HepG2 (cell line): Measurements from ENCODE around the gene MARK2. TPM values are rescaled to one million over a fixed set of nuclear protein-coding genes. Genes with fewer than 3 reads are reported as not detected.

ENCODE experiments used
- ATAD3A ChIP-seq: sonication (generic); formaldehyde crosslinking; IDR thresholded peaks from 2 replicates; pipeline ENCODE4 v1.4.0; 2020; ENCODE audit warnings: missing genetic modification reagents
- CEBPZ ChIP-seq: IDR thresholded peaks from 2 replicates; pipeline ENCODE4 v1.6.1; 2012; ENCODE audit warnings: low read length, improper control_type of control experiment
- ELF3 ChIP-seq: IDR thresholded peaks from 2 replicates; pipeline ENCODE4 v1.6.1; 2016; ENCODE audit warnings: missing genetic modification reagents, missing compliant biosample characterization
- EP300 ChIP-seq, 3 experiments: sonication (generic) in 1 of 3; formaldehyde crosslinking in 1 of 3; IDR thresholded peaks; 2 replicates each; pipeline versions ENCODE4 v1.5.1 to v1.6.1; 2011 to 2020; ENCODE audit warnings: low read depth in 2 of 3, low read length in 2 of 3, borderline replicate concordance in 1 of 3, improper control_type of control experiment in 1 of 3, mild to moderate bottlenecking in 1 of 3, missing genetic modification reagents in 1 of 3, moderate library complexity in 1 of 3
- FLYWCH1 ChIP-seq: sonication (generic); formaldehyde crosslinking; IDR thresholded peaks from 2 replicates; pipeline ENCODE4 v1.8.1; 2023; ENCODE audit warnings: mild to moderate bottlenecking, missing genetic modification reagents
- FOXA1 ChIP-seq, 2 experiments: fragments of 450-650 bp in 1 of 2; sonication (generic) in 1 of 2; formaldehyde crosslinking in 1 of 2; IDR thresholded peaks; 2 replicates each; pipeline versions ENCODE4 v1.4.0 to v1.6.1; 2016 to 2020; ENCODE audit warnings: missing genetic modification reagents in 1 of 2
- HDAC2 ChIP-seq: sonication (generic); formaldehyde crosslinking; IDR thresholded peaks from 2 replicates; pipeline ENCODE4 v1.4.0; 2020; ENCODE audit warnings: missing genetic modification reagents
- HOXA5 ChIP-seq: sonication (generic); formaldehyde crosslinking; IDR thresholded peaks from 2 replicates; pipeline ENCODE4 v1.4.0; 2020; ENCODE audit warnings: missing genetic modification reagents
- NFATC3 ChIP-seq: sonication (generic); formaldehyde crosslinking; IDR thresholded peaks from 2 replicates; pipeline ENCODE4 v1.5.1; 2020; ENCODE audit warnings: mild to moderate bottlenecking, missing genetic modification reagents
- REXO4 ChIP-seq: sonication (generic); formaldehyde crosslinking; IDR thresholded peaks from 2 replicates; pipeline ENCODE4 v1.8.0; 2022; ENCODE audit warnings: missing genetic modification reagents, mild to moderate bottlenecking, borderline replicate concordance
- RXRA ChIP-seq: sonication (generic); formaldehyde crosslinking; IDR thresholded peaks from 2 replicates; pipeline ENCODE4 v1.5.1; 2020; ENCODE audit warnings: missing genetic modification reagents
- TAF1 ChIP-seq: sonication (generic); formaldehyde crosslinking; IDR thresholded peaks from 2 replicates; pipeline ENCODE4 v1.4.0; 2020; ENCODE audit warnings: missing genetic modification reagents
- ZBTB10 ChIP-seq: sonication (generic); formaldehyde crosslinking; IDR thresholded peaks from 2 replicates; pipeline ENCODE4 v1.4.0; 2020; ENCODE audit warnings: missing genetic modification reagents, borderline replicate concordance
- ZBTB46 ChIP-seq: sonication (generic); formaldehyde crosslinking; IDR thresholded peaks from 2 replicates; pipeline ENCODE4 v1.4.0; 2020; ENCODE audit warnings: mild to moderate bottlenecking, missing genetic modification reagents, borderline replicate concordance
- ZBTB7A ChIP-seq: sonication (generic); formaldehyde crosslinking; IDR thresholded peaks from 2 replicates; pipeline ENCODE4 v1.8.0; 2022; ENCODE audit warnings: mild to moderate bottlenecking, missing genetic modification reagents
- ZFX ChIP-seq: sonication (generic); formaldehyde crosslinking; IDR thresholded peaks from 2 replicates; pipeline ENCODE4 v1.4.0; 2020; ENCODE audit warnings: mild to moderate bottlenecking, low read depth, missing genetic modification reagents, moderate library complexity
- ZNF264 ChIP-seq: sonication (generic); formaldehyde crosslinking; IDR thresholded peaks from 2 replicates; pipeline ENCODE4 v1.4.0; 2020; ENCODE audit warnings: missing genetic modification reagents
- ZNF362 ChIP-seq: sonication (generic); formaldehyde crosslinking; IDR thresholded peaks from 2 replicates; pipeline ENCODE4 v1.4.0; 2020; ENCODE audit warnings: missing genetic modification reagents, mild to moderate bottlenecking, borderline replicate concordance
- ZNF543 ChIP-seq: sonication (generic); formaldehyde crosslinking; IDR thresholded peaks from 2 replicates; pipeline ENCODE4 v1.4.0; 2020; ENCODE audit warnings: mild to moderate bottlenecking, missing genetic modification reagents
- ZNF558 ChIP-seq: sonication (generic); formaldehyde crosslinking; IDR thresholded peaks from 2 replicates; pipeline ENCODE4 v1.9.0; 2022; ENCODE audit warnings: mild to moderate bottlenecking, missing genetic modification reagents, borderline replicate concordance
- polyA plus RNA-seq, 8 experiments: library from polyadenylated mRNA; depleted of rRNA in 3 of 8; stranded (reverse) in 7 of 8; unstranded in 1 of 8; fragments of >200 nt; fragmentation: Illumina TruSeq in 4 of 8; extraction: Trizol in 4 of 8; gene quantifications; 2 replicates each; pipeline versions ENCODE4 v1.2.1 to v1.2.3, GENCODE V29; 2011 to 2016; ENCODE audit warnings: low read depth in 4 of 8, missing spikeins in 1 of 8, mixed read lengths in 1 of 8; ENCODE audit not compliant: insufficient read depth in 1 of 8
- total RNA-seq, 5 experiments: library from RNA; depleted of rRNA; stranded (reverse); fragments of >200 nt; fragmentation: Illumina TruSeq; extraction: Trizol; gene quantifications; 2 replicates each; pipeline ENCODE4 v1.2.3, GENCODE V29; 2016; ENCODE audit warnings: low read depth in 1 of 5

Gene MARK2
- total and polyA plus RNA-seq, 2 of the 13 experiments (the other 11 are each of a cell fraction or from before 2014, with no cell fraction given), result 13.5 to 13.9 TPM

GRCh38 chr11:63871962-63872799, 33.3 kb downstream of the MARK2 start (continued):
- TF ChIP-seq EP300 (IDR thresholded peaks at IDR 0.05; ENCODE audit: low read depth in 2 of 2, low read length in 2 of 2) (peak in 1 of 2 experiments; percentile 38; a peak in 1 of 4 replicates), EP300 (CRISPR knock-in tag; IDR thresholded peaks at IDR 0.05; ENCODE audit: borderline replicate concordance) (peak; percentile 16; the same call in 1 of the 2 replicates), ZFX (peak; percentile 56; the same call in 1 of the 2 replicates), NFATC3 (CRISPR knock-in tag) (no peak), ZNF264 (CRISPR knock-in tag) (no peak), ZNF558 (CRISPR knock-in tag) (no peak), ZBTB7A (CRISPR knock-in tag) (no peak), ELF3 (CRISPR knock-in tag) (peak; percentile 98), FOXA1 (IDR thresholded peaks at IDR 0.05) (no peak), FOXA1 (CRISPR knock-in tag; IDR thresholded peaks at IDR 0.05) (no peak; the same call in 1 of the 2 replicates), CEBPZ (no peak), HOXA5 (CRISPR knock-in tag) (peak; percentile 51; the same call in 1 of the 2 replicates), REXO4 (CRISPR knock-in tag) (no peak), ZBTB10 (no peak), RXRA (peak; percentile 58; the same call in 1 of the 2 replicates), ZBTB46 (CRISPR knock-in tag) (no peak), TAF1 (CRISPR knock-in tag) (no peak), ATAD3A (no peak), ZNF362 (CRISPR knock-in tag) (no peak), HDAC2 (peak; percentile 93), FLYWCH1 (CRISPR knock-in tag) (no peak), ZNF543 (CRISPR knock-in tag) (no peak)
